ENCODE data around the gene GOLGA8Q.
"Not testable (repeated sequence)": the region's sequence is repeated elsewhere in the genome, so short reads cannot be mapped to it uniquely, and the experiment has no call there.

The GOLGA8Q gene

GRCh38 chr15:30551750-30552149 lies at the start of gene GOLGA8Q:
Gene GOLGA8Q (plus strand): TSS chr15:30552050. CDS start chr15:30552078, 28 bp downstream.
- in situ Hi-C loops (cut with HindIII; ENCODE audit: low sequenced_read_pairs) = not testable (repeated sequence)

- in situ Hi-C loops (cut with HindIII; ENCODE audit: low sequenced_read_pairs) = not testable (repeated sequence)
Observed at GRCh38 chr15:30502904-30503781, 48.7 kb upstream of the GOLGA8Q start.

GRCh38 chr15:30504162-30504843 lies 47.5 kb upstream of the GOLGA8Q start:
- in situ Hi-C loops (cut with HindIII; ENCODE audit: low sequenced_read_pairs) = not testable (repeated sequence)

- in situ Hi-C loops (cut with HindIII; ENCODE audit: low sequenced_read_pairs) = not testable (repeated sequence)
Observed at GRCh38 chr15:30514545-30514944, 37.3 kb upstream of the GOLGA8Q start.

GRCh38 chr15:30523453-30524243 lies 28.2 kb upstream of the GOLGA8Q start:
- in situ Hi-C loops (cut with HindIII; ENCODE audit: low sequenced_read_pairs) = not testable (repeated sequence)

- in situ Hi-C loops (cut with HindIII; ENCODE audit: low sequenced_read_pairs) = not testable (repeated sequence)
Observed at GRCh38 chr15:30525912-30526311, 25.9 kb upstream of the GOLGA8Q start.

- in situ Hi-C loops (cut with HindIII; ENCODE audit: low sequenced_read_pairs) = not testable (repeated sequence)
Observed at GRCh38 chr15:30529049-30529448, 22.8 kb upstream of the GOLGA8Q start.

GRCh38 chr15:30566949-30567348 lies 15.1 kb downstream of the GOLGA8Q start:
- in situ Hi-C loops (cut with HindIII; ENCODE audit: low sequenced_read_pairs) = not testable (repeated sequence)

- in situ Hi-C loops (cut with HindIII; ENCODE audit: low sequenced_read_pairs) = not testable (repeated sequence)
Observed at GRCh38 chr15:30573012-30573491, 21.2 kb downstream of the GOLGA8Q start.

- in situ Hi-C loops (cut with HindIII; ENCODE audit: low sequenced_read_pairs) = not testable (repeated sequence)
Observed at GRCh38 chr15:30579394-30579970, 27.6 kb downstream of the GOLGA8Q start.

GRCh38 chr15:30580716-30581115 lies 28.9 kb downstream of the GOLGA8Q start:
- in situ Hi-C loops (cut with HindIII; ENCODE audit: low sequenced_read_pairs) = not testable (repeated sequence)

- in situ Hi-C loops (cut with HindIII; ENCODE audit: low sequenced_read_pairs) = not testable (repeated sequence)
Observed at GRCh38 chr15:30598953-30599352, 47.1 kb downstream of the GOLGA8Q start.

- in situ Hi-C loops (cut with HindIII; ENCODE audit: low sequenced_read_pairs) = not testable (repeated sequence)
Observed at GRCh38 chr15:30603796-30604195, 51.9 kb downstream of the GOLGA8Q start, which contains the start of gene GOLGA8H. Gene GOLGA8H (plus strand): TSS chr15:30604028. CDS start chr15:30604126, 98 bp downstream.
